KMS-11 (cell line): Measurements from ENCODE around the gene MAP10.

Experiments
- H2AFZ ChIP-seq: fragments of 200-600 bp; sonication (generic); 2 replicates; pipeline ENCODE4 v1.6.1; 2016; ENCODE audit warnings: antibody characterized with exemption, mixed run types, low read depth
- H3K27ac ChIP-seq: fragments of 200-600 bp; sonication (generic); 2 replicates; pipeline ENCODE4 v1.6.1; 2016; ENCODE audit warnings: mild to moderate bottlenecking, mixed run types
- H3K27me3 ChIP-seq: fragments of 200-600 bp; sonication (generic); 2 replicates; pipeline ENCODE4 v1.6.1; 2017; ENCODE audit warnings: mild to moderate bottlenecking, low read depth, mixed run types, moderate library complexity; ENCODE audit not compliant: insufficient read depth
- H3K36me3 ChIP-seq: fragments of 200-600 bp; sonication (generic); 2 replicates; pipeline ENCODE4 v1.6.1; 2017; ENCODE audit warnings: mild to moderate bottlenecking, mixed run types; ENCODE audit not compliant: insufficient read depth
- H3K4me1 ChIP-seq: fragments of 200-600 bp; sonication (generic); 2 replicates; pipeline ENCODE4 v1.6.1; 2016; ENCODE audit warnings: mild to moderate bottlenecking, low read depth, mixed run types; ENCODE audit not compliant: poor library complexity, severe bottlenecking
- H3K4me2 ChIP-seq: fragments of 200-600 bp; sonication (generic); 2 replicates; pipeline ENCODE4 v1.7.0; 2016; ENCODE audit warnings: mild to moderate bottlenecking, mixed run types
- H3K4me3 ChIP-seq: fragments of 200-600 bp; sonication (generic); IDR thresholded peaks from 2 replicates; pipeline ENCODE4 v1.6.1; 2017; ENCODE audit warnings: low read depth, low read length, mixed read lengths; ENCODE audit not compliant: insufficient read depth
- H3K79me2 ChIP-seq: fragments of 200-600 bp; sonication (generic); 2 replicates; pipeline ENCODE4 v1.6.1; 2016; ENCODE audit warnings: low read depth, mixed run types; ENCODE audit not compliant: insufficient read depth
- H3K9ac ChIP-seq: fragments of 200-600 bp; sonication (generic); 2 replicates; pipeline ENCODE4 v1.6.1; 2016; ENCODE audit warnings: mild to moderate bottlenecking, mixed run types
- H4K20me1 ChIP-seq: fragments of 200-600 bp; sonication (generic); 2 replicates; pipeline ENCODE4 v1.6.1; 2016; ENCODE audit warnings: mild to moderate bottlenecking, mixed run types; ENCODE audit not compliant: insufficient read depth
- TF ChIP-seq, protein P1 (sequence below): fragments of 200-600 bp; sonication (generic); conservative IDR thresholded peaks from 2 replicates; pipeline ENCODE4 v1.6.1; 2017; ENCODE audit warnings: low read depth, mild to moderate bottlenecking, antibody characterized with exemption, low read length, moderate library complexity, mixed read lengths

The MAP10 gene

DNA sequence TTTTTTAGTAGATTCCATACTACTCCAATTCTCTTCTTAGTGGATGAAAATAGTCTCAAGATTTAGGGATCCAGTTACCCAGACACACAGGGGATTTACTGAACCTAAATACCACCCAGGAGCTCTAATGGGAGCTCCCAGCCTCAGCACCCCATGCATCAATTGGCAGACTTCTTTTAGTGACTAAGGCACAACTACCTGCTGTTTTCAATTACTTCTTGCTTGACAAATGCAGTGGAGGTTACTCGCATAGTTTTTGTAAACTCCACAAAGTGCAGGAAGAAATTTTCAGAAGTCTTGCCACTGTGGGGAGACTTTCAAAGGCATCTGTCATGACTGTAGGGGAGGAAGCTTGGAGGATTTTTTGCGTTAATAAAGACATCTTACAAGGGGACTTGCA is 35.5 kb upstream of the MAP10 start:
- no peaks in the 10 kb centered on the region for H3K4me1 ChIP-seq
- no peaks in the 10 kb centered on the region for H3K79me2 ChIP-seq
- no peaks in the 10 kb centered on the region for H4K20me1 ChIP-seq
- no peak overlapping the region for H3K27ac ChIP-seq
- H3K9ac ChIP-seq, result no peak overlapping the region
- H3K27me3 ChIP-seq, result no peaks in the 10 kb centered on the region
- H3K4me2 ChIP-seq, result no peak overlapping the region
- no peak overlapping the region for H3K4me3 ChIP-seq
- no peaks in the 10 kb centered on the region for H3K36me3 ChIP-seq
- TF ChIP-seq, protein P1, sequence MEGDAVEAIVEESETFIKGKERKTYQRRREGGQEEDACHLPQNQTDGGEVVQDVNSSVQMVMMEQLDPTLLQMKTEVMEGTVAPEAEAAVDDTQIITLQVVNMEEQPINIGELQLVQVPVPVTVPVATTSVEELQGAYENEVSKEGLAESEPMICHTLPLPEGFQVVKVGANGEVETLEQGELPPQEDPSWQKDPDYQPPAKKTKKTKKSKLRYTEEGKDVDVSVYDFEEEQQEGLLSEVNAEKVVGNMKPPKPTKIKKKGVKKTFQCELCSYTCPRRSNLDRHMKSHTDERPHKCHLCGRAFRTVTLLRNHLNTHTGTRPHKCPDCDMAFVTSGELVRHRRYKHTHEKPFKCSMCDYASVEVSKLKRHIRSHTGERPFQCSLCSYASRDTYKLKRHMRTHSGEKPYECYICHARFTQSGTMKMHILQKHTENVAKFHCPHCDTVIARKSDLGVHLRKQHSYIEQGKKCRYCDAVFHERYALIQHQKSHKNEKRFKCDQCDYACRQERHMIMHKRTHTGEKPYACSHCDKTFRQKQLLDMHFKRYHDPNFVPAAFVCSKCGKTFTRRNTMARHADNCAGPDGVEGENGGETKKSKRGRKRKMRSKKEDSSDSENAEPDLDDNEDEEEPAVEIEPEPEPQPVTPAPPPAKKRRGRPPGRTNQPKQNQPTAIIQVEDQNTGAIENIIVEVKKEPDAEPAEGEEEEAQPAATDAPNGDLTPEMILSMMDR, result no peak
- no peak overlapping the region for H2AFZ ChIP-seq

DNA sequence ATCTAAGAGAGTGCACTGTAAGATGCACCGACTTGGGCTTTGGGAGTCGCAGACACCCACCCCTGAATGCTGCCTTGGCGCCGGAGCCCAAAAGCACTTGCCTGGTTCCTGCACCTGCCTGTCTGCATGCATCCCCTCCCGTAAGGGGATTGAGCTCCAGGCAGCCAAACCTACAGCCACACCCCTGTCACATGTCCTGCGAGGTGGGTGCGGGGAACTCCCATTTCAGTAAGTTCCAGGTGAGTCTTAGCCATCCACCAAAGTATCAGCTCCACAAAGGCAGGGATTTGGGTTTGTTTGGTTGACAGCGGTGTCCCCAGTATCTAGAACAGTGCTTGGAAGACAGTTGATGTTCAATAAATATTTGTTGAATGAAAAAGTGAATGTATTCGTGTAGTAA is 31.5 kb upstream of the MAP10 start:
- H3K27me3 ChIP-seq, result no peaks in the 10 kb centered on the region
- no peak overlapping the region for H3K9ac ChIP-seq
- H3K79me2 ChIP-seq, result no peaks in the 10 kb centered on the region
- H4K20me1 ChIP-seq, result no peaks in the 10 kb centered on the region
- no peak overlapping the region for H3K4me2 ChIP-seq
- H3K4me3 ChIP-seq, result no peak overlapping the region
- H3K27ac ChIP-seq, result no peak overlapping the region
- H2AFZ ChIP-seq, result no peak overlapping the region
- TF ChIP-seq, protein P1, result no peak
- H3K36me3 ChIP-seq, result no peaks in the 10 kb centered on the region
- H3K4me1 ChIP-seq, result no peaks in the 10 kb centered on the region

DNA sequence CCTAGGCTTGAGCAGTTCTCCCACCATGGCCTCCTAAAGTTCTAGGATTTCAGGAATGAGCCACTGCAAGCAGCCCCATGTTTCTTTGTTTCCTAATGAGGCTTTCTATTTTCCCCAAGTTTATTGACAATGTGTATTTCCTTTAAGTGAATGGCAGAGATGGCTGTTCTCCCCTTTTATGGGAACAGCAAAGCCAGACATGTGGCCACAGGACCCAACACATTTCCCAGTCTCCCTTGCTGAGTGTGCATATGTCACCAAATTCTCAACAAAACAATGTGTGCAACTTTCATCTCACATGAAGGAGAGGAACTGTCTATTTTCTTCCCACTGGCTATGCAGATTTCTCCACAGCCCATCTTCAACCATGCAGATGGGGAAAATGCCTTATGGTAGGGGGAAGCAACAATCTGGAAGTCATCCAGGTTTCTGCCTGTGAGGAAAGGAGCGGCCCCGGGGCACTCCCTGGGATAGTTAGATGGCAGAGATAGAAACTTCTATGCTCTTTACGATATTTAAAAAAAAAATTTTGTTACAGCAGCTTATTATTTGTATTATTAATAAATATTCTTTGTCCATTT is 28.6 kb upstream of the MAP10 start:
- Histone ChIP-seq H3K4me3 (no peak overlapping the region), H2AFZ (no peak overlapping the region), H3K4me2 (no peak overlapping the region), H3K36me3 (no peaks in the 10 kb centered on the region), H3K79me2 (no peaks in the 10 kb centered on the region), H3K27ac (no peak overlapping the region), H4K20me1 (no peaks in the 10 kb centered on the region), H3K9ac (no peak overlapping the region), H3K4me1 (no peaks in the 10 kb centered on the region), H3K27me3 (no peaks in the 10 kb centered on the region)
- TF ChIP-seq, protein P1, result no peak

DNA sequence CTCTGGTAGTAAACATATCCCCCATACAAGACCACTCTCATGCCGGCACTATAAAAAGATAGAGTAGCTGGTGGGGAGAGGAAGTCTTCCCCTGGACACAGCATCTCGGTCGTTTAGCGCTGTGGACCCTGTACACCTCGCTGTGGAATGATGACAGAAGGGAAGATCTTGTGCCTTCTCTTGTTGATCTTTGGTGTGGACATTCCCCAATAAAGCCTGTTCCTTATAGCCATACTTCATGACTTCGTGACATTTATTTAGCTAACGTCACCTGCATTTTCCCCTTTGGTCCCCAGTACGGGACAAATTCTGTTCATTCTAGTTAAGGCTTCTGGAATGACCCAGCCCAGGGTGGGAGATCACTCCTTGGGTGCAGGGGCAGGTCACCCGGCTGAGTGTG is 24.9 kb upstream of the MAP10 start:
- Histone ChIP-seq H3K27me3 (no peaks in the 10 kb centered on the region), H3K9ac (no peak overlapping the region), H3K27ac (no peak overlapping the region), H3K79me2 (no peaks in the 10 kb centered on the region), H3K36me3 (no peaks in the 10 kb centered on the region), H2AFZ (no peak overlapping the region), H3K4me2 (no peak overlapping the region), H3K4me1 (no peaks in the 10 kb centered on the region), H4K20me1 (no peaks in the 10 kb centered on the region), H3K4me3 (no peak overlapping the region)
- TF ChIP-seq, protein P1, result no peak
